HG03066 (cell line): ENCODE measurements around the gene SF3A2.

ENCODE experiments used
- ATAC-seq: cut with Tn5 transposase; IDR thresholded peaks from one replicate; pipeline ENCODE4 v1.9.1; 2021; ENCODE audit warnings: low read depth; ENCODE audit not compliant: unreplicated experiment

The SF3A2 gene

DNA sequence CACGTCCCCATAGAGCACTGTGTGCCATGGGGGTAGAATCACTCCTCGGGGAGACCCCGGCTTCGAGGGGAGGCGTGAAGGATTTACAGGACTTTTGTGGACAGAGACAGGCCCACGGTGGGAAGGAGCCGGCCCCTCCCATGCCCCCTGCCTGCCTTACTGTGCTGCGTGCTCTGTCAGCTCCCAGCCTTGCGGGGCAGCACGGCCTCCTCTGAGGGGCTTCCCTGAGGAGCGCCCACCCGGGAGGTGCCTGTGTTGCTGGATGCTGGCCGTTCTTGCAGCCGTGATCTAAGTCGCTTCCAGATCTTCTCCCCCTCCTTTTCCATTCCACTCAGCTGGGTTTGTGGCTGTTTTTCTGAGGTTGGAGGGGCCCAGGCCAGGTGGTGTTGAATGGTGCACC lies 29.6 kb upstream of the SF3A2 start:
- ATAC-seq = no peak

DNA sequence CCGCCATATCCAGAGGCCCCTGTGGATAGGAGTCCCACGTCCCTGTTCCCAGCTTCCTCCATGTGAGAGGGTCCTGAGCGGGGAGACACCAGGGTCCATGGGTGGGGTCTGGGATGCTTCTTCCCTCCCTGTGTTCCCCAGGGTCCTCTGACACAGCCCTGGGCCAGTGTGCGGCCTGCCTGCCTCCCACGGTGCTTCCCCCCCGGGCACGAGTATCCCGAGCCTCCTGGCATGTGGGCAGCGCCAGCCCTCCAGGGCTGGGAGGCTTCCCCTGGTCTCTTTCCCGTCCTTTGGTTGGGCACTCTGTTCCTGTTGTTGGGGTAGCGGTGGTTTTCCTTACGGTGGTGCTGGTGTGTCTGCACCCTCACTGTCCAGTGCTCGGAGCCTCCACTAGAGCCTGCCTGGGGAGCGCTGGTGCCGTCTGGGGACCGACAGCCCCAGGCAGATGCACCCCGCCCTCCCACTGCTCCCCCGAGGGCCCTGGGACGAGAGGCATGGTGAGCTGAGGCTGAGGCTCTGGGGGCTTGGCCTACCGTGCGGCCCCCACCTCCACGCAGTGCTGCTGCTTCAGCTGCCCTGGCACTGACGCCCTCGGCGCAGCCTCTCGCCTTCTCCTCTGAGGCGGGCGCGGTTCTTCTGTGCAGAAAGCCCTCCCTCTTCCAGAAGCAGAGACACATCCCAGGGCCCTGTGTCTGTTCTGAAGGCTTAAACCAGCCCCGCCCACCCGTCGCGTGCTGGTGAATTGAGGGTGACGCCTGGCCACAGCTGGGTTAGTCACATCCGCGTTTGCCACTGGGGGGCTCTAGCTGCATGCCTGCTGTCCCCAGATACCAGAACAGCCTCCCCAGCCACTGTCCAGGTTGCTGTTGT lies 28.4 kb upstream of the SF3A2 start:
- no peak for ATAC-seq

DNA sequence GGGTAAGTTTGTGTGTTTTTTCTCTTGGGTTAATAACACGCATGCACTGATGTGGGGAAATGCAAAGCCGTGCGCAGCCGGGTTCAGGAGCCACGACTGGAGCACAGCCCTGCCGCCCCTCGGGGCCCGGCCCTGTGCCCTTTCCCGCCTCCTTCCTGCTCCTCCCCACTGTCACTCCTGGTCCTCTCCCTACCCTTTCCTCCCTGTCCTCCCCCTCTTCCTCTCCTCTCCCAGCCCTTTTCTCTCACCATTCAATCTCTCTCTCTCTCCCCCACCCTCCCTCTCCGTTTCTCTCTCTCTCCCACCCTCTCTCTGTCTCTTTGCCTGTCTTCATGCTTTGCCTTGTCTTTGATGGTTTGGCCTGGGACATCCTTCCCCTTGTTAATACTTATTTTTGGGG lies 27.6 kb upstream of the SF3A2 start:
- ATAC-seq = no peak

DNA sequence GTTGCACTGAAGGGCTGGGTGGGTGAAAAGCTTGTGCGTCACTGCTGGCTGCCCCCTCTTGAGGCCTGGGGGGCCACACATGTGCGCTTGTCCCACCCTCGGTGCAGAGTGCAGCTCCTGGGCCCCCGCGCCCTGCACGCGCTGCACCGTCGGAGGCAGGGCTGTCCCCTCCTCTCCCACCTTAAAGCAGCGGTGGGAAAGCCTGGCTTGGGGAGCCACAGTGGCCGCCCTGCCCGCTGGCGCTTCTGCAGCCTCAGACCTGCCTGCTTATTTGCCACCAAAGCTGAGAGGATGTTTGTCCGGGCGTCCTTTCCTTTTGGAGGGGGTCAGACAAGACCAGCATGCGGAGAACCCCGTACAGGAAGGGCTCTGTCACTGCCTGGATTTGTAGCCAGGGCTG lies 27.2 kb upstream of the SF3A2 start:
- no peak for ATAC-seq

DNA sequence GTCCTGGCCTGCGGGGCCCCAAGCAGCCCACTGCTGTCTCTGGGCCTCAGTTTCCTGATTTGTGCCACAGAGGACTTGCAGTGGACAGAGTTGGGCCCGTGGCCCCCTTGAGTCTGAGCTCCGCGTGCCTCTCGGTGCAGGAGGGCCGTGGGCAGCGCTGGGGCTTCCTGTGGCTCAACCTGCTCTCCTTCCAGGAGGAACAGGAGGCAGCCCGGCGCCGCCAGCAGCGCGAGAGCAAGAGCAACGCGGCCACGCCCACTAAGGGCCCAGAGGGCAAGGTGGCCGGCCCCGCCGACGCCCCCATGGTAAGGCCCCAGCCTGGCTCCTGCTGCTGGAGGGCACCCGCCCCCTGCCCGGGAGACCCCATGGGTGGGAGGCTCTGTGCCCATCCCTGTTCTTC lies 26.4 kb upstream of the SF3A2 start:
- ATAC-seq = no peak

DNA sequence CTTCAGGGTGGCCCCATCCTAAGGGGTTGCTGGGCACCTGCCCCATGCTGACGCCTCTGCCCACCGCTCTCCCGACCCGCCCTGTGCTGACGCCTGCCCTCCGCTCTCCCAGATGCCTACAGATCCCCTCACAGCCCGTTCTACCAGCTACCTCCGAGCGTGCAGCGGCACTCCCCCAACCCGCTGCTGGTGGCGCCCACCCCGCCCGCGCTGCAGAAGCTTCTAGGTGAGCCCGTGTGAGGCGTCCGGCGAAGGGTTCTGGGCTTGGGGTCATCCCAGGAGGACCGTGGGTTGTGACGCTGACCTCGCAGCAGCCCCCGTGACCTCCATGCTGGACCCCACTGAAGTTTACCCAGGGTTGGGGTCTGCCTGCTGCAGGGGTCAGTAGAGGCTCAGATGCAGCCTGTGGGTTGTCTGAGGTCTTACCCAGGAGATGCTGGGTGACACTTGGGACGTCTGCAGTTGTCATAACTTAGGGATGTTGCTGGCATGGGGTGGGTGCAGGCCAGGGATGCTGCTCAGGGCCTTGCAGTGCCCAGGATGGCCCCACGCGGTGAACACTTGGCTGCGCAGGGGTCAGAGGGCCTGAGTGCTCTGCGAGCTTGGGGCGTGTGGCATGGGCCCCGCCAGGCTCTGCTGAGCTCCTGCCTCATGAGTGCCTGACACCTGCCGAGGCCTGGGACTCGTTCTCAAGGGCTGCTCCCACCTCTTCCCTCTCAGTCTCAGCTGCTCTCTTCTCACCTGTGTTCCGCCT lies 25.5 kb upstream of the SF3A2 start:
- ATAC-seq = no peak

DNA sequence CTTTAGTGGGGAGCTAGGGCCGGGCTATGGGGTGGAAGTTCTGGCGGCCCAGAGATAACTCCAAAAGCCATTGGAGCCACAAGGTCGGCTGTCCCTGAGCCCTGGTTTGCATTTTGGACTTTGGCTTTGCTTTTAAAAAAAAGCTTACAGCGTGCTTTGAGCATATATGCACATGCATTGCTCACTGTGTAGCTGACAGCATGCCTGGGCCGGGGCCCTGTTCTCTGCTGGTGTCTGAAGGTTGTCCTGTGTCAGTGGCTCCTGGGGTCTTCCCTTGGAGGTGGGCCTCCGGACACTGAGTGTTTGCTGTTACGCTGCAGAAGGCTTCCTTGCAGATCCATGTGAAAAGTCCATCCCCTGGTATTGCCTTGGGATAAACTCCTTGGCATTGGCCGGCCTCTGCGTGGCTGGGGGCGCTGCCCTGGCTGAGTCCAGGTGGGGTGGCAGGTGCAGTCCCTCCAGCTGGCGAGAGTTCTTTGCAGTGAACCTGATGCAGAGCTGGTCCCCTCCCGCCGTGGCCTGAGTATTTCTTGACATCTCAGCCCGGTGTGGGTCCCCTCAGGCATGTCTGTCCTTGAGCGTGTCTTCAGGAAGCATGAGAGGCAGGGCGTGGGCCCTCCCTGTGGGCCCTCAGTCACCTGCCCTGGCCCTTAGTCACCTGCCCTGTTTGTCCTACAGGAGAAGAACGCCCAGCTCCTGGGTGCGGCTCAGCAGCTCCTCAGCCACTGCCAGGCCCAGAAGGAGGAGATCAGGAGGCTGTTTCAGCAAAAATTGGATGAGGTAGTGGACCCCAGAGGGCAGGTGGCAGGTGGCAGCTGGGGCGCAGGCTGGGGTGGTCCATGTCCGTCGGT lies 23.5 kb upstream of the SF3A2 start:
- no peak for ATAC-seq

DNA sequence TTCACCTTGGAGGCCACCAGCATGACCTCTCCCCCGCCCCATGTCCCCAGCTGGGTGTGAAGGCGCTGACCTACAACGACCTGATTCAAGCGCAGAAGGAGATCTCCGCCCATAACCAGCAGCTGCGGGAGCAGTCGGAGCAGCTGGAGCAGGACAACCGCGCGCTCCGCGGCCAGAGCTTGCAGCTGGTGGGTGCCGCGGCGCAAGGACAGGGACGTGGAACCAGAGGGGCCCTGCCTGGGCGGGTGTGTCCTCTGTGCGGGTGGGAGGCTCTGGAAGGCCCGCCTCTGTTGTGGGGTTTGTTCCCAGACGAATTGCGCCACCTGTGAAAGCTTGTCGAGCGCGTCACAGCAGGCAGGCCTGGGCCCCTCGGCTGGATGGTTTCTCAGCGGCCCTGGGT lies 22.8 kb upstream of the SF3A2 start:
- ATAC-seq = no peak

DNA sequence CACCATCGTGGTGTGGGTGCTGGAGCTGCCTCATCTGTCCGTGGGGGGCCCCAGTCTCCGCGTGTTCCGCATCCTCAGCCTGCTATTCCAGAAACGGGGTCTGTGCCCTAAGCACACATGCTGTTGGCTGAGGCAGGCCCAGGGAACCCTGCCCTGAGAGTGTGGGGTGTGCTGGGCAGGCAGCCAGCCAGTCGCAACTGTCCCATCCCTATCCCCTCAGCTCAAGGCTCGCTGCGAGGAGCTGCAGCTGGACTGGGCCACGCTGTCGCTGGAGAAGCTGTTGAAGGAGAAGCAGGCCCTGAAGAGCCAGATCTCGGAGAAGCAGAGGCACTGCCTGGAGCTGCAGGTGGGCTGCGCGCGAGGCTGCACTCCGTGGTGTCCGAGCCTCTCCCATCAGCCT lies 22.4 kb upstream of the SF3A2 start:
- no peak for ATAC-seq

DNA sequence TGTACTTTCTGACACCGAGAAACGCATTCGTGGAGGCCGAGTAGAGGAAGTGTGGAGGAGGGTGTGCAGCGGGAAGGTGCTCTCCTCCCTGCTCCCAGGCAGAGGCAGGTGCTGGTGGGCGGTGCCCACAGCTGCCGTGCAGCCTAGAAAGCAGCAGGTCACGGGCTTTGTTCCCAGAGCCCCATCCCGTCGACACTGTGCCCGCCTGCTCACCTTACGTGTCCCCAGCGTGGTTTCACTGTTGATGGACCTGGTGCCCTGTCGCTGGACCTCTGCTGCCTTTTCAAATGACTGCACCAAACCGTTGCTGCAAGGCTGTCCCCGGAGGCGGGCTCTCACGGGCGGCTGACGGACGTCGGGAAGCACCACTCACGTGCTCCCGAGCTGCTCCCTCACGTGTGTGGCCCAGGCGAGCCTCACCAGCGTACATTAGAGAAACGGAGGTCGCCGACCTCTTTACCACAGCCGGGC lies 21.3 kb upstream of the SF3A2 start:
- ATAC-seq = no peak

DNA sequence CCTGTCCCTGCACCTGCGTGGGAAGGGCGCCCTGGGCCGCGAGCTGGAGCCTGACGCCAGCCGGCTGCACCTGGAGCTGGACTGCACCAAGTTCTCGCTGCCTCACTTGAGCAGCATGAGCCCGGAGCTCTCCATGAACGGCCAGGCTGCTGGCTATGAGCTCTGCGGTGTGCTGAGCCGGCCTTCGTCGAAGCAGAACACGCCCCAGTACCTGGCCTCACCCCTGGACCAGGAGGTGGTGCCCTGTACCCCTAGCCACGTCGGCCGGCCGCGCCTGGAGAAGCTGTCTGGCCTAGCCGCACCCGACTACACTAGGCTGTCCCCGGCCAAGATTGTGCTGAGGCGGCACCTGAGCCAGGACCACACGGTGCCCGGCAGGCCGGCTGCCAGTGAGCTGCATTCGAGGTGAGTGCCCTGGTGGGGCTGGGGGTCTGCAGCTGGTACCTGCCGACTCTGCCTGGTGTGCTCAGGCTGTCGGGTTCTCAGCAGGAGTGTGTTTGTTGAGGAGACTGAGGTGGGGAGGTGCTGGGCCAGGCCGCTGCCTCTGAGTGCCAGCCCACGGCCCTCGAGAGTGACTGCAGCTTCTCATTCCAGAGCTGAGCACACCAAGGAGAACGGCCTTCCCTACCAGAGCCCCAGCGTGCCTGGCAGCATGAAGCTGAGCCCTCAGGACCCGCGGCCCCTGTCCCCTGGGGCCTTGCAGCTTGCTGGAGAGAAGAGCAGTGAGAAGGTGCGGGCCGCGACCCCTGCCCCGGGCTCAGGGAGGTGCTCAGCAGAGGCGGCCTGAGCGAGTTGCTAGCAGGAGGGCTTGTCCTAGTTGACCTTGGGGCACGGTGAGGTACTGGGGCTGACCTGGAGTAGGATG lies 20.0 kb upstream of the SF3A2 start:
- no peak for ATAC-seq

DNA sequence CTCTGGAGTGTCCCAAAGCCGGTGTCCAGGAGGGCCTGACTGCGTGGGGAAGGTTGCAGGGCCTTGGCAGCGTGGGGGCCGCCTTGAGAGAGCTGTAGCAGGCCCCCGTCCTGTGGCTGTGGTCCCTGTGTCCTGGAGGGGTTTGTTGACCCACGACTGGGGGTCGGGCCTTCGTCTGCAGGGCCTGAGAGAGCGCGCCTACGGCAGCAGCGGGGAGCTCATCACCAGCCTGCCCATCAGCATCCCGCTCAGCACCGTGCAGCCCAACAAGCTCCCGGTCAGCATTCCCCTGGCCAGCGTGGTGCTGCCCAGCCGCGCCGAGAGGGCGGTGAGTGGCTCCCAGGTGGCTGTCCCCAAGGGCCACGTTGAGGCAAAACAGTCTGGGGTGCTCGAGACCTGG lies 19.0 kb upstream of the SF3A2 start:
- no peak for ATAC-seq

DNA sequence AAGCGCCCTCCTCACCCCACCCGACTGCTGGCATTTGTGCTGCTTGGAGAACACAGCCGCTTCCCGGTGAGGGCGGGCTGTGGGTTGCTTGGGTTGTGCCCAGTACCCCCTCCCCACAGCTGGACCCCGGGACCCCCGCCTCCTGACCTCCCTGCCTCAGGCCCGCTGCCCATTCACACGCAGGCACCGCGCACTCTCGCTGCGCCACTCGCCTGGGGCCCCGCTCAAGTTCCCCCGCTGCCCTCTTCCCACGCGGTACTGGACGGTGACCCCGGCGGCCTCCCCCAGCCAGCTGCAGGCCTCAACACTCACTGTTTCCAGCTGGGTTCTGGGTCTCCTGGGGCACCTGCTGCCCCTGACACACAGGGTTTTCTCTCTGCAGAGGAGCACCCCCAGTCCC lies 16.9 kb upstream of the SF3A2 start:
- ATAC-seq = no peak

DNA sequence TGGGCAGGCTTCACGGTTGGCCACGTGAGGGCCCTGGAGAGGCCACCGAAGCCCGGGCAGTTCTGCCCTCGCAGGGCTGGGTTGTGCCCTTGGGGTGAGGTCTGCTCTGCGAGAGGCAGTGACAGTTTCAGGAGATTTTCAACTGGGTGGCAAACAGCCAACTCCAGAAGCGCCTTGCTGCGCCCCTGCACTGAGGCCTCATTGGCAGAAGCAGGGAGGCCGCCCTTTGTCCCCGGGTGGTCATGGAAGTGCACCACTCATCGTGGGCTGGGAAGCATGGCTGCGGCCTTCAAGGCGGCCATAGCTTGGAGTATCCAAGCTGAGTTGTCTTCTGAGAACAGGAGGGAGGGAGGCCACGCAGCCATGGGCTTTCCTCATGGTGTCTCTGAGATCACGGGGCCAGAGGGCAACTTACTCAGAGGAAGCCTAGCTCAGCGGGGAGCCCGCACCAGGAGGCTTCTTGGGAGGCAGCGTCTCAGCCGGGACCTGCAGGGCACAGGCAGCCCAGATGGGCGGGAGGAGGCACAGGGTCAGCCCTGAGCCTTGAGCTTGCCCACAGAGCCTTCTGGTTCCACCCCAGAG lies 15.3 kb upstream of the SF3A2 start:
- ATAC-seq = no peak

DNA sequence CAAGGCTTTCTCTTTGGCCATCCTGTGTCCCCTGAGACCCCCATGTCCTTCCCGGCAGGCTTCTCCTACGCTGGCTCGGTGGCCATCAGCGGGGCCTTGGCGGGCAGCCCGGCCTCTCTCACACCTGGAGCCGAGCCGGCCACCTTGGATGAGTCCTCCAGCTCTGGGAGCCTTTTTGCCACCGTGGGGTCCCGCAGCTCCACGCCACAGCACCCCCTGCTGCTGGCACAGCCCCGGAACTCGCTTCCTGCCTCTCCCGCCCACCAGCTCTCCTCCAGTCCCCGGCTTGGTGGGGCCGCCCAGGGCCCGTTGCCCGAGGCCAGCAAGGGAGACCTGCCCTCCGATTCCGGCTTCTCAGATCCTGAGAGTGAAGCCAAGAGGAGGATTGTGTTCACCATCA lies 14.7 kb upstream of the SF3A2 start:
- ATAC-seq = no peak

DNA sequence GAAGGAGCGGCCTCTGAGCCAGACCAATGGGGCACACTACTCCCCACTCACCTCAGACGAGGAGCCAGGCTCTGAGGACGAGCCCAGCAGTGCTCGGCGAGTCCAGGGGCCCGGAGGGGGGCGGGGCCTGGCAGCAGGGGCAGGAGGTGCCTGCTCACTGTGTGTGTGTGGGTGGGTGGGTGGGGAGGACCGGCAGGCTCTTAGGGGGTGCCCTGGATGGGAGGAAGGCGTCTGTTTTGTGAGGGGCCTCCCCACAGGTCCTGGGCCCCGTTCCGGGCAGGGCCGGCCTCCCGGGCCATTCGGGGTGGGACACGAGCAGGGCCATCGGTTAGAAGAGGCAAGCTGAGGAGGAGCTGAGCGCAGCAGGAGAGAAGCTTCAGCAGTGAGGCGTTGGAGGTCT lies 13.2 kb upstream of the SF3A2 start:
- ATAC-seq = no peak

DNA sequence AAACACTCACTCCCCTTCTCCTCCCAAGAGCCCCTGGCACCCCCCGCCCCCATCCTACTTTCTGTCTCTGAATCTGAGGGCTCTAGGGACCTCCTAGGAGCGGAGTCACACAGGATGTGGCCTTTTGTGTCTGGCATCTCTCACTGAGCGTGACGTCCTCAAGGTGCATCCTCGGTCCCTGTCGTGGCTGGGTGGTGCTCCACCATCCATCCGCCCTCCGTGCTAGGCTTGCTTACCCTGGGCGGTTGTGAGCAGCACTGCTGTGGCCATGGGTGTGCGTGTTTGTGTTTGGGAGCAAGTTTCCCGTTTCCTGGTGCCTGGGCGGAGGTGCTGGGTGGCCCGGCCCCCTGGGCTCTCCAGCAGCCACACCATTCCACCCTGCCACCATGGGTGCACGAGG lies 12.7 kb upstream of the SF3A2 start:
- no peak for ATAC-seq

DNA sequence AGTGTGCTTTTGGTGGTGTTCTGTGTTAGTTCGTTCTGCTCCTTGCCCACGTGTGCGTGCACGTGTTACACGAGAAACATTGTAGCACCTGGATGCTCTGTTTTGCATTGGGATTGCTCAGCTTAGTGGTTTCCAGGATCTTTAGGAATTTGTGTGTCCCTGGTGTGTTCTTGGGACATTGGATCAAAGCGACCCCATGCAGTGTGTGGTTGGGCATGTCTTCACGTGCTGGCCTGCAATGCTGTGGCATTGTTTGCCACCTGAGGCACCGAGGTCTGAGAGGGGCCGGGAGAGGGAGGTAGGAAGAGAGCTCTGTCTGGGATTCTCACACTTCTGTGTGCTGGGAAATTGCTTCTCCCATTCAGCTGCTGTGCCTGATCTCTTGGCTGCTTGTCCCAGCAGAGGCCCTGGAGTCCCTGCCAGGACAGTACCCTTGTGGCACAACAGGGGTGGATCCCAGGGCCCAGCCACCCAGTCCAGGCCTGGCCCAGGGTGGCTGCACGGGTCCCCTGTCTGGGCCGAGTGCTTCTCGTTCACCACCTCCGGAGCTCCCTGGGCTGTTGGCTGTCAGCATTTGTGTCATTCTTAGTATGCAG lies 11.8 kb upstream of the SF3A2 start:
- no peak for ATAC-seq

DNA sequence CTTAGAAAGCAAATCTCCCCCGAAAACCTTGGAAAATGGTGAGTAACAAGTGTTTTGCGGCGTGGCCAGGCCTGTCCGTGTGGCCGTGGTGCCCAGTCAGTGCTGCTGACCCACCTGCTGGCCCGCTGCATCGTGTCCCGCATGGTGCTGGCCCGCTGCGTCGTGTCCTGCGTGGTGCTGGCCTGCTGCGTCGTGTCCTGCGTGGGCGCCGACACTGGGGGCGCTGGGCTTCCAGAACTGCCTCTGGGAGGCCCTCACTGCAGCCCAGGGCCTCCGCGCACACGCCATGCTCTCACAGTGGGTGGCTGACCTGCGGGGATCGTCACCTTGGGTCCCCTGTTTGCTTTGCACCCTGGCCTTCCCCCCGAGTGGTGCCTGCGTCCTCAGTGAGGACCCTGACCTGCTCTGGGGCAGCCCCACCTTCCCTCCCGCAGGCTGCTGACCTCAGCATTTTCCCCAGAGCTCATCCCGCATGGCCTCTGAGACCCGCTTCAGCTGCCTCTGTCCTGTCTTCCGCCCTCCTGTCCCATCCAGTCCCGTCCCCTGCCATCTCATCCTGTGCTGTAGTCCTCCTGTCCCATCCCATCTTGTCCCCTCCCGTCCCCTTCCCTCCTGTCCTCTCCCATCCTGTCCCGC lies 11.1 kb upstream of the SF3A2 start:
- no peak for ATAC-seq
